K562 (cell line): Measurements from ENCODE around the gene NDUFAF2.

Source experiments
- CEBPB ChIP-seq: fragments of 450-650 bp; IDR thresholded peaks from 2 replicates; pipeline ENCODE4 v1.6.1; 2016; ENCODE audit warnings: missing genetic modification characterization, missing compliant biosample characterization
- GABPA ChIP-seq: fragments of 200-800 bp; sonication (Bioruptor generic); conservative IDR thresholded peaks from 2 replicates; pipeline ENCODE4 v1.6.1; 2016; ENCODE audit warnings: low read depth, missing genetic modification characterization, missing compliant biosample characterization
- IRF2 ChIP-seq: sonication (generic); formaldehyde crosslinking; IDR thresholded peaks from 2 replicates; pipeline ENCODE4 v1.8.1; 2022; ENCODE audit warnings: mild to moderate bottlenecking, missing genetic modification reagents
- NONO ChIP-seq, 2 experiments: fragments of 200-400 bp in 1 of 2; fragments of 450-650 bp in 1 of 2; formaldehyde crosslinking in 1 of 2; IDR thresholded peaks; 2 replicates each; pipeline ENCODE4 v1.6.1; 2017; ENCODE audit warnings: low read depth in 2 of 2, mild to moderate bottlenecking in 2 of 2, moderate library complexity in 2 of 2, low read length in 1 of 2
- NR1H2 ChIP-seq: sonication (generic); formaldehyde crosslinking; IDR thresholded peaks from 2 replicates; pipeline ENCODE4 v1.4.0; 2020; ENCODE audit warnings: mild to moderate bottlenecking, missing genetic modification reagents
- POLR2AphosphoS2 ChIP-seq: IDR thresholded peaks from 2 replicates; pipeline ENCODE4 v1.6.1; 2012; ENCODE audit warnings: low read length, improper control_type of control experiment
- RAD21 ChIP-seq, 2 experiments: fragments of 250-450 bp in 1 of 2; fragments of 450-650 bp in 1 of 2; sonication (Bioruptor Pico) in 1 of 2; formaldehyde crosslinking in 1 of 2; IDR thresholded peaks in 1 of 2; conservative IDR thresholded peaks in 1 of 2; 2 replicates each; pipeline versions ENCODE4 v1.4.0 to v1.8.0; 2020 to 2022; ENCODE audit warnings: mild to moderate bottlenecking in 2 of 2, moderate library complexity in 1 of 2
- ZBTB1 ChIP-seq: sonication (generic); formaldehyde crosslinking; IDR thresholded peaks from 2 replicates; pipeline ENCODE4 v1.8.1; 2023; ENCODE audit warnings: missing genetic modification reagents, low read depth, mild to moderate bottlenecking, borderline replicate concordance
- ZFP36 ChIP-seq: fragments of 150-350 bp; IDR thresholded peaks from 2 replicates; pipeline ENCODE4 v1.6.1; 2018; ENCODE audit warnings: low read length, low read depth; ENCODE audit not compliant: partially characterized antibody
- ZNF23 ChIP-seq: fragments of 250-450 bp; sonication (Bioruptor Pico); IDR thresholded peaks from 2 replicates; pipeline ENCODE4 v1.4.0; 2020; ENCODE audit warnings: mild to moderate bottlenecking
- ZNF263 ChIP-seq: sonication (generic); formaldehyde crosslinking; IDR thresholded peaks from 2 replicates; pipeline ENCODE4 v1.8.0; 2022; ENCODE audit warnings: mild to moderate bottlenecking, missing genetic modification reagents, borderline replicate concordance
- TF ChIP-seq, protein P1 (sequence below), 3 experiments: IDR thresholded peaks in 2 of 3; conservative IDR thresholded peaks in 1 of 3; 2 replicates each; pipeline ENCODE4 v1.5.1; 2011 to 2012; ENCODE audit warnings: low read length in 3 of 3, mild to moderate bottlenecking in 3 of 3, control low read depth in 2 of 3, improper control_type of control experiment in 1 of 3, inconsistent platforms in 1 of 3, low read depth in 1 of 3, mixed read lengths in 1 of 3, moderate library complexity in 1 of 3; ENCODE audit not compliant: insufficient read depth in 2 of 3
- TF ChIP-seq, protein P2 (sequence below): sonication (generic); formaldehyde crosslinking; IDR thresholded peaks from 2 replicates; pipeline ENCODE4 v1.8.0; 2022; ENCODE audit warnings: missing genetic modification reagents, mild to moderate bottlenecking, borderline replicate concordance

DNA sequence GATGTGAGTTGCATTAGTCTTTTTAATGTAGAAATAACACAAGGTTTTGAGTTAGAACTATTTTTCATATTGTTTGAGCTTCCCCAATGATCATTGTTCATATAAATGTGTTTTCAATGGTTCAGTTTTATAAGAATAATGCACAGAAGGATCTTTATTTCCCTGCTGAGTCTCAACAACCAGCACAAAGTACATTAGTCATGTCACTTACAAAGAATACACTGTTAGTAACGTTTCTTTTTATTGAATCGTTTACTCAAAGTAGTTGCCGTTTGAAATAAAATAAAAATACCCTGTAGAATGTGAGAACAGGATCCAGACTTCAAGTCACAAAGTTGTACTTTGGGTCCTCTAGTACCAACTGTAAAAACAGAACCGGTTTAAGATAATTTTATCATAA lies 41.6 kb upstream of the NDUFAF2 start:
- TF ChIP-seq GABPA (tag) (no peak), IRF2 (CRISPR knock-in tag) (no peak), ZFP36 (no peak), ZBTB1 (no peak), ZNF263 (CRISPR knock-in tag) (no peak), ZNF23 (no peak), POLR2AphosphoS2 (no peak), RAD21 (CRISPR knock-in tag; conservative IDR thresholded peaks at IDR 0.05 in 1 of 2, IDR thresholded peaks at IDR 0.05 in 1 of 2) (no peak), CEBPB (tag) (no peak), NR1H2 (CRISPR knock-in tag) (no peak), NONO (IDR thresholded peaks at IDR 0.05; ENCODE audit: low read depth in 2 of 2, low read length in 1 of 2) (no peak)
- TF ChIP-seq, protein P1, sequence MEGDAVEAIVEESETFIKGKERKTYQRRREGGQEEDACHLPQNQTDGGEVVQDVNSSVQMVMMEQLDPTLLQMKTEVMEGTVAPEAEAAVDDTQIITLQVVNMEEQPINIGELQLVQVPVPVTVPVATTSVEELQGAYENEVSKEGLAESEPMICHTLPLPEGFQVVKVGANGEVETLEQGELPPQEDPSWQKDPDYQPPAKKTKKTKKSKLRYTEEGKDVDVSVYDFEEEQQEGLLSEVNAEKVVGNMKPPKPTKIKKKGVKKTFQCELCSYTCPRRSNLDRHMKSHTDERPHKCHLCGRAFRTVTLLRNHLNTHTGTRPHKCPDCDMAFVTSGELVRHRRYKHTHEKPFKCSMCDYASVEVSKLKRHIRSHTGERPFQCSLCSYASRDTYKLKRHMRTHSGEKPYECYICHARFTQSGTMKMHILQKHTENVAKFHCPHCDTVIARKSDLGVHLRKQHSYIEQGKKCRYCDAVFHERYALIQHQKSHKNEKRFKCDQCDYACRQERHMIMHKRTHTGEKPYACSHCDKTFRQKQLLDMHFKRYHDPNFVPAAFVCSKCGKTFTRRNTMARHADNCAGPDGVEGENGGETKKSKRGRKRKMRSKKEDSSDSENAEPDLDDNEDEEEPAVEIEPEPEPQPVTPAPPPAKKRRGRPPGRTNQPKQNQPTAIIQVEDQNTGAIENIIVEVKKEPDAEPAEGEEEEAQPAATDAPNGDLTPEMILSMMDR (IDR thresholded peaks at IDR 0.05 in 2 of 3, conservative IDR thresholded peaks at IDR 0.05 in 1 of 3; ENCODE audit: insufficient read depth in 2 of 3, low read depth in 1 of 3, low read length in 3 of 3) = no peak
- TF ChIP-seq, protein P2, sequence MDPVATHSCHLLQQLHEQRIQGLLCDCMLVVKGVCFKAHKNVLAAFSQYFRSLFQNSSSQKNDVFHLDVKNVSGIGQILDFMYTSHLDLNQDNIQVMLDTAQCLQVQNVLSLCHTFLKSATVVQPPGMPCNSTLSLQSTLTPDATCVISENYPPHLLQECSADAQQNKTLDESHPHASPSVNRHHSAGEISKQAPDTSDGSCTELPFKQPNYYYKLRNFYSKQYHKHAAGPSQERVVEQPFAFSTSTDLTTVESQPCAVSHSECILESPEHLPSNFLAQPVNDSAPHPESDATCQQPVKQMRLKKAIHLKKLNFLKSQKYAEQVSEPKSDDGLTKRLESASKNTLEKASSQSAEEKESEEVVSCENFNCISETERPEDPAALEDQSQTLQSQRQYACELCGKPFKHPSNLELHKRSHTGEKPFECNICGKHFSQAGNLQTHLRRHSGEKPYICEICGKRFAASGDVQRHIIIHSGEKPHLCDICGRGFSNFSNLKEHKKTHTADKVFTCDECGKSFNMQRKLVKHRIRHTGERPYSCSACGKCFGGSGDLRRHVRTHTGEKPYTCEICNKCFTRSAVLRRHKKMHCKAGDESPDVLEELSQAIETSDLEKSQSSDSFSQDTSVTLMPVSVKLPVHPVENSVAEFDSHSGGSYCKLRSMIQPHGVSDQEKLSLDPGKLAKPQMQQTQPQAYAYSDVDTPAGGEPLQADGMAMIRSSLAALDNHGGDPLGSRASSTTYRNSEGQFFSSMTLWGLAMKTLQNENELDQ = no peak
